Esophagus muscularis mucosa (tissue), 4 donors: ENCODE results near the gene TNS4.

Experiments used
- EP300 ChIP-seq: sonication (generic); formaldehyde crosslinking; IDR thresholded peaks from one replicate; pipeline ENCODE4 v1.6.1; 2017; ENCODE audit warnings: antibody characterized with exemption
- POLR2A ChIP-seq: fragments of 450-650 bp; IDR thresholded peaks from one replicate; pipeline ENCODE4 v1.6.1; 2017; ENCODE audit warnings: antibody characterized with exemption, moderate library complexity, mild to moderate bottlenecking, low read depth
- POLR2AphosphoS5 ChIP-seq, 2 donors: sonication (generic); formaldehyde crosslinking; IDR thresholded peaks; one replicate each; pipeline ENCODE4 v1.6.1; 2017; ENCODE audit warnings: antibody characterized with exemption in 2 of 2
- TF ChIP-seq, protein P1 (sequence below), 3 experiments: fragments of 200-600 bp in 2 of 3; fragments of 450-650 bp in 1 of 3; sonication (generic) in 2 of 3; IDR thresholded peaks; one replicate each; pipeline ENCODE4 v1.5.1; 2017 to 2019; ENCODE audit warnings: antibody characterized with exemption in 3 of 3, mild to moderate bottlenecking in 2 of 3, moderate library complexity in 1 of 3

DNA sequence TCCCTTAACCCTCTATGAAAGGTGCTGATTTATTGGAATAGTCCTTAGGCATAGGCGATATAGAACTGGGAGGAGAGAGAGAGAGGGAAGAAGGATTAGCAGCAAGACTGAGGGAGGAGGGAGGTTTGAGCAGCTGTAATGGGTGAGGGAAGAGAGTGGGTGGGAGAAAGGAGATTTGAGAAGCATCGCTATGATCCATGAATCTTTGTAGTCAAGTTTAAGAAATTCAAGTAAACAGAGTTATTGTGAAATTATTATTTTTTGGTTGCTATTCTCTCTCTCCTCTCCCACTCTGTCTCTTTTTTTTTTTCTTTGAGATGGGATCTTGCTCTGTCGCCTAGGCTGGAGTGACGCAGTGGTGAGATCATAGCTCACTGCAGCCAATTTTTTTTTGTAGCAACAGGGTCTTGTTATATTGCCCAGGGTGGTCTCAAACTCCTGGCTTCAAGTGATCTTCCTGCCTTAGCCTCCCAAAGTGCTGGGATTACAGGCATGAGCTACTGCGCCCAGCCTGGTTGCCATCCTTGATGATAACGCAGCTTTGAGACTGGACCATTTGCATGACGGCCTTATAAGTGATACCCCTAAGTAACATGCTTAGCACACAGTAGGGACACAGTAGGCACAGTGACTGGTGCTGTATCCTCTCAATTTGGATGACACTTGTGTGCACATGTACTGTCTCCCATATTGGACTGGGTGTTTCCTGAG, 21.0 kb upstream of the TNS4 start:
- TF ChIP-seq, protein P1, sequence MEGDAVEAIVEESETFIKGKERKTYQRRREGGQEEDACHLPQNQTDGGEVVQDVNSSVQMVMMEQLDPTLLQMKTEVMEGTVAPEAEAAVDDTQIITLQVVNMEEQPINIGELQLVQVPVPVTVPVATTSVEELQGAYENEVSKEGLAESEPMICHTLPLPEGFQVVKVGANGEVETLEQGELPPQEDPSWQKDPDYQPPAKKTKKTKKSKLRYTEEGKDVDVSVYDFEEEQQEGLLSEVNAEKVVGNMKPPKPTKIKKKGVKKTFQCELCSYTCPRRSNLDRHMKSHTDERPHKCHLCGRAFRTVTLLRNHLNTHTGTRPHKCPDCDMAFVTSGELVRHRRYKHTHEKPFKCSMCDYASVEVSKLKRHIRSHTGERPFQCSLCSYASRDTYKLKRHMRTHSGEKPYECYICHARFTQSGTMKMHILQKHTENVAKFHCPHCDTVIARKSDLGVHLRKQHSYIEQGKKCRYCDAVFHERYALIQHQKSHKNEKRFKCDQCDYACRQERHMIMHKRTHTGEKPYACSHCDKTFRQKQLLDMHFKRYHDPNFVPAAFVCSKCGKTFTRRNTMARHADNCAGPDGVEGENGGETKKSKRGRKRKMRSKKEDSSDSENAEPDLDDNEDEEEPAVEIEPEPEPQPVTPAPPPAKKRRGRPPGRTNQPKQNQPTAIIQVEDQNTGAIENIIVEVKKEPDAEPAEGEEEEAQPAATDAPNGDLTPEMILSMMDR (IDR thresholded peaks at IDR 0.05): no peak
- TF ChIP-seq POLR2AphosphoS5 (IDR thresholded peaks at IDR 0.05) (no peak), EP300 (no peak), POLR2A (no peak)
